Measurements from ENCODE around the gene LAMTOR5. TPM values are rescaled to one million over a fixed set of nuclear protein-coding genes. Genes with fewer than 3 reads are reported as not detected.

LAMTOR5 gene
- total and polyA plus RNA-seq, 10 donors, result 49.6 to 340 (median 90.1) TPM

DNA sequence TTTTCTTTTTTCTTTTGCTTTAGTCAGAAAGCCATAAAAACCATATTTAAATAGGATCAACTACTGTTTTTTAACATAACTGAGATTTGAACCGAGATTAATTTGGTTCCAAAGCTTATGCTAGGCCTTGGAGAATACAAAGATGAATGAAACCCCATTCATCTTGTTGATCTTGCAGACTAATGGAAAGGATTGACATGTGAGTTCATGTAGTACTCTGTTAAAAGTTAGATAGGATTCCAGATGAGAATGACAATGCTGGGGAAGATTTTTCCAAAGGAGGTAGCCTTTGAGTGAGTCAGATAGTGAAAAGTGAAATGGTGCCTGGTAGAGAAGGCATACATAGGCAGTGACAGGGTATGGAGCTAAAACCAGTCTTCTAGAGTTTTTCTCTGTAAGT, 45.6 kb downstream of the LAMTOR5 start:
- TF ChIP-seq, protein P1, sequence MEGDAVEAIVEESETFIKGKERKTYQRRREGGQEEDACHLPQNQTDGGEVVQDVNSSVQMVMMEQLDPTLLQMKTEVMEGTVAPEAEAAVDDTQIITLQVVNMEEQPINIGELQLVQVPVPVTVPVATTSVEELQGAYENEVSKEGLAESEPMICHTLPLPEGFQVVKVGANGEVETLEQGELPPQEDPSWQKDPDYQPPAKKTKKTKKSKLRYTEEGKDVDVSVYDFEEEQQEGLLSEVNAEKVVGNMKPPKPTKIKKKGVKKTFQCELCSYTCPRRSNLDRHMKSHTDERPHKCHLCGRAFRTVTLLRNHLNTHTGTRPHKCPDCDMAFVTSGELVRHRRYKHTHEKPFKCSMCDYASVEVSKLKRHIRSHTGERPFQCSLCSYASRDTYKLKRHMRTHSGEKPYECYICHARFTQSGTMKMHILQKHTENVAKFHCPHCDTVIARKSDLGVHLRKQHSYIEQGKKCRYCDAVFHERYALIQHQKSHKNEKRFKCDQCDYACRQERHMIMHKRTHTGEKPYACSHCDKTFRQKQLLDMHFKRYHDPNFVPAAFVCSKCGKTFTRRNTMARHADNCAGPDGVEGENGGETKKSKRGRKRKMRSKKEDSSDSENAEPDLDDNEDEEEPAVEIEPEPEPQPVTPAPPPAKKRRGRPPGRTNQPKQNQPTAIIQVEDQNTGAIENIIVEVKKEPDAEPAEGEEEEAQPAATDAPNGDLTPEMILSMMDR (IDR thresholded peaks at IDR 0.05 in 8 of 11, conservative IDR thresholded peaks at IDR 0.05 in 3 of 11), result no peak
- no peak for TF ChIP-seq POLR2A (IDR thresholded peaks at IDR 0.05)
- DNase-seq, result no peak
- intact Hi-C loops (cut with DNase I; ENCODE audit: low total_unique reads), result no loop called here
- H3K36me3 ChIP-seq, result peaks cover 0 to 79% (median 22%) of the 10 kb centered on the region in 6 donors
- H3K9me3 ChIP-seq, result no peaks in the 10 kb centered on the region
- no peak overlapping the region for H3K4me3 ChIP-seq
- no peaks in the 10 kb centered on the region for H3K27me3 ChIP-seq (replicated peaks in 1 of 7)
- peaks cover 0 to 33% (median 0%) of the 10 kb centered on the region in 6 donors for H3K4me1 ChIP-seq
- WGBS, 5 donors, result 96 to 100% (median 98%) methylated on average over 1 of the region's 1 CpG
- no peak overlapping the region for H3K27ac ChIP-seq

DNA sequence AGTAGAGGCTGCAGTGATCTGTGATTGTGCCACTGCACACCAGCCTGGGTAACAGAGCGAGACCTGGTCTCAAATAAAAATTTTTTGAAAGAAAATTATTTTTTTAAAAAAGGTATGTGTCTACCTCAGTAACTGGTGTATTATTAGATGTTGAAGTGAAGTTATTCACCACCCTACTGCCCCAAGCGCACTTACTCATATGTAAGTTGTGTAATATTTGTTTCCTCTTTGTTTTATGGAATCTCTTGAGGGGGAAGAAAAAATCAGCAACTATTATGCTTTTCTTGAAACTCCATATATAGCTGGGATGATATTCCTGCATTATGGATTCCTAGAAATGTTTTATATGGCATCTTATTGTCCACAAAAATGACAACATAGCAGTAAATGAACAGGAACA, 47.1 kb downstream of the LAMTOR5 start:
- no peak overlapping the region for H3K27ac ChIP-seq
- peaks cover 0 to 42% (median 0%) of the 10 kb centered on the region in 6 donors for H3K4me1 ChIP-seq
- DNase-seq, result no peak
- no peak overlapping the region for H3K4me3 ChIP-seq
- no peaks in the 10 kb centered on the region for H3K9me3 ChIP-seq
- WGBS, 5 donors, result 82 to 95% (median 90%) methylated on average over 2 of the region's 2 CpGs
- H3K27me3 ChIP-seq (replicated peaks in 1 of 7), result no peaks in the 10 kb centered on the region
- H3K36me3 ChIP-seq, result peaks cover 0 to 79% (median 23%) of the 10 kb centered on the region in 6 donors
- intact Hi-C loops (cut with DNase I; ENCODE audit: low total_unique reads), result no loop called here
- TF ChIP-seq POLR2AphosphoS5 (IDR thresholded peaks at IDR 0.05), result no peak

GRCh38 chr1:110356379-110356778, 51.1 kb downstream of the LAMTOR5 start:
- intact Hi-C loops (cut with DNase I; ENCODE audit: low total_unique reads), result no loop called here
- Histone ChIP-seq H3K9me3 (no peaks in the 10 kb centered on the region), H3K4me1 (peaks cover 0 to 73% (median 8%) of the 10 kb centered on the region in 6 donors), H3K27ac (no peak overlapping the region), H3K27me3 (replicated peaks in 1 of 7) (no peaks in the 10 kb centered on the region), H3K36me3 (peaks cover 0 to 71% (median 19%) of the 10 kb centered on the region in 6 donors), H3K4me3 (no peak overlapping the region)
- DNase-seq, result no peak
- TF ChIP-seq POLR2AphosphoS5 (IDR thresholded peaks at IDR 0.05), result no peak
- no peak for TF ChIP-seq POLR2A (IDR thresholded peaks at IDR 0.05)
- TF ChIP-seq, protein P1 (IDR thresholded peaks at IDR 0.05 in 8 of 11, conservative IDR thresholded peaks at IDR 0.05 in 3 of 11), result no peak
- whole genome bisulfite sequencing, 5 donors, result 88 to 95% (median 91%) methylated on average over 2 of the region's 2 CpGs

GRCh38 chr1:110355321-110355720, 52.2 kb downstream of the LAMTOR5 start:
- H3K36me3 ChIP-seq, result peaks cover 0 to 66% (median 21%) of the 10 kb centered on the region in 6 donors
- no peaks in the 10 kb centered on the region for H3K27me3 ChIP-seq (replicated peaks in 1 of 7)
- H3K9me3 ChIP-seq, result no peaks in the 10 kb centered on the region
- H3K4me1 ChIP-seq, result peaks cover 0 to 77% (median 18%) of the 10 kb centered on the region in 6 donors
- 51 to 83% (median 67%) methylated on average over 1 of the region's 1 CpG for WGBS, 5 donors
- intact Hi-C loops (cut with DNase I; ENCODE audit: low total_unique reads), result no loop called here
- no peak for DNase-seq
- no peak overlapping the region for H3K4me3 ChIP-seq
- TF ChIP-seq POLR2A (IDR thresholded peaks at IDR 0.05), result no peak
- TF ChIP-seq, protein P1 (IDR thresholded peaks at IDR 0.05 in 8 of 11, conservative IDR thresholded peaks at IDR 0.05 in 3 of 11), result no peak
- no peak for TF ChIP-seq POLR2AphosphoS5 (IDR thresholded peaks at IDR 0.05)
- H3K27ac ChIP-seq, result no peak overlapping the region

Other genes with a start within 250 kb of the LAMTOR5 start
- gene KCNC4, start 197.4 kb downstream of the LAMTOR5 start, total RNA-seq, result 10 to 100 TPM in 5 of 7 donors, 1 to 10 TPM in 2; 9.8 to 22.1 (median 14.8) TPM
- gene KCNC4, start 197.4 kb downstream of the LAMTOR5 start, polyA plus RNA-seq, result 1 to 10 TPM; 1.4 to 3.7 (median 2.1) TPM
- gene RBM15, start 68.3 kb downstream of the LAMTOR5 start, total RNA-seq, result 10 to 100 TPM; 36.7 to 63.7 (median 45.6) TPM
- gene RBM15, start 68.3 kb downstream of the LAMTOR5 start, polyA plus RNA-seq, result 1 to 10 TPM; 3.6 to 8.0 (median 4.1) TPM
- gene SLC16A4, start 16.7 kb downstream of the LAMTOR5 start, total RNA-seq, result 1 to 10 TPM; 2.0 to 6.9 (median 5.4) TPM
- gene SLC16A4, start 16.7 kb downstream of the LAMTOR5 start, polyA plus RNA-seq, result 1 to 10 TPM; 1.5 to 3.3 (median 2.7) TPM
- gene PROK1, start 43.5 kb upstream of the LAMTOR5 start, total RNA-seq, result 1 to 10 TPM in 1 of 7 donors, under 1 TPM in 4, not detected in 2; 0.20 to 1.1 (median 0.51) TPM
- 1 to 10 TPM in 1 of 3 donors, under 1 TPM in 1, not detected in 1; 0.07 to 2.5 TPM for gene PROK1, start 43.5 kb upstream of the LAMTOR5 start, polyA plus RNA-seq
- under 1 TPM in 1 of 7 donors, not detected in 6; 0.28 TPM for gene KCNA10, start 111.5 kb upstream of the LAMTOR5 start, total RNA-seq
- gene KCNA10, start 111.5 kb upstream of the LAMTOR5 start, polyA plus RNA-seq, result not detected
- 1 to 10 TPM in 5 of 7 donors, under 1 TPM in 2; 0.65 to 2.6 (median 1.4) TPM for gene KCNA2, start 198.7 kb upstream of the LAMTOR5 start, total RNA-seq
- gene KCNA2, start 198.7 kb upstream of the LAMTOR5 start, polyA plus RNA-seq, result under 1 TPM; 0.09 to 0.13 (median 0.11) TPM